H1 (cell line): Measurements from ENCODE around the gene DLG4. TPM values are rescaled to one million over a fixed set of nuclear protein-coding genes. Genes with fewer than 3 reads are reported as not detected.

ENCODE experiments used
- CBX5 ChIP-seq: fragments of 300-800, 300-1000 bp; sonication (generic); IDR thresholded peaks from 2 replicates; pipeline ENCODE4 v1.7.1; 2016; ENCODE audit warnings: antibody characterized with exemption, low read length, low read depth
- CREB1 ChIP-seq: IDR thresholded peaks from 2 replicates; pipeline ENCODE4 v1.6.1; 2012; ENCODE audit warnings: inconsistent platforms
- EP300 ChIP-seq, 2 experiments: IDR thresholded peaks; 1 replicate in 1 of 2; 2 replicates in 1 of 2; pipeline ENCODE4 v1.6.1; 2011 to 2012; ENCODE audit warnings: low read depth in 2 of 2, low read length in 2 of 2, mild to moderate bottlenecking in 2 of 2, borderline replicate concordance in 1 of 2, inconsistent platforms in 1 of 2, moderate library complexity in 1 of 2
- JUND ChIP-seq: IDR thresholded peaks from 2 replicates; pipeline ENCODE4 v1.6.1; 2011; ENCODE audit warnings: mild to moderate bottlenecking, improper control_type of control experiment, low read length
- NANOG ChIP-seq: IDR thresholded peaks from 2 replicates; pipeline ENCODE4 v1.6.1; 2011; ENCODE audit warnings: low read length, low read depth, mild to moderate bottlenecking, inconsistent platforms; ENCODE audit not compliant: insufficient read depth, poor library complexity, severe bottlenecking
- RAD21 ChIP-seq, 2 experiments: IDR thresholded peaks in 1 of 2; conservative IDR thresholded peaks in 1 of 2; 2 replicates each; pipeline ENCODE4 v1.6.1; 2011; ENCODE audit warnings: low read depth in 2 of 2, low read length in 2 of 2, improper control_type of control experiment in 1 of 2, inconsistent platforms in 1 of 2, mild to moderate bottlenecking in 1 of 2, moderate library complexity in 1 of 2
- SP4 ChIP-seq: IDR thresholded peaks from 2 replicates; pipeline ENCODE4 v1.6.1; 2012; ENCODE audit warnings: low read length, inconsistent platforms
- TAF1 ChIP-seq: IDR thresholded peaks from 2 replicates; pipeline ENCODE4 v1.6.1; 2011; ENCODE audit warnings: mild to moderate bottlenecking, low read depth, low read length
- polyA plus RNA-seq, 7 experiments: library from polyadenylated mRNA; depleted of rRNA in 3 of 7; stranded (reverse) in 5 of 7; unstranded in 2 of 7; fragments of >200 nt in 5 of 7; fragments of 200-250 nt in 2 of 7; gene quantifications; 1 replicate in 5 of 7; 2 replicates in 1 of 7; 4 replicates in 1 of 7; pipeline versions ENCODE4 v1.2.1 to v1.2.3, GENCODE V29; 2011 to 2013; ENCODE audit warnings: missing spikeins in 2 of 7, mixed read lengths in 2 of 7
- total RNA-seq: library from RNA; stranded (reverse); fragmentation: NEBNext Ultra II Directional; extraction: Animal tissue kit (Norgen Biotek cat#: 25700); gene quantifications from 2 replicates; pipeline ENCODE4 v1.2.1, GENCODE V29; 2021

Gene DLG4
- total and polyA plus RNA-seq, 2 of the 8 experiments (the other 6 are each of a cell fraction or from before 2014, with no cell fraction given), result 18.9 to 45.9 TPM

DNA sequence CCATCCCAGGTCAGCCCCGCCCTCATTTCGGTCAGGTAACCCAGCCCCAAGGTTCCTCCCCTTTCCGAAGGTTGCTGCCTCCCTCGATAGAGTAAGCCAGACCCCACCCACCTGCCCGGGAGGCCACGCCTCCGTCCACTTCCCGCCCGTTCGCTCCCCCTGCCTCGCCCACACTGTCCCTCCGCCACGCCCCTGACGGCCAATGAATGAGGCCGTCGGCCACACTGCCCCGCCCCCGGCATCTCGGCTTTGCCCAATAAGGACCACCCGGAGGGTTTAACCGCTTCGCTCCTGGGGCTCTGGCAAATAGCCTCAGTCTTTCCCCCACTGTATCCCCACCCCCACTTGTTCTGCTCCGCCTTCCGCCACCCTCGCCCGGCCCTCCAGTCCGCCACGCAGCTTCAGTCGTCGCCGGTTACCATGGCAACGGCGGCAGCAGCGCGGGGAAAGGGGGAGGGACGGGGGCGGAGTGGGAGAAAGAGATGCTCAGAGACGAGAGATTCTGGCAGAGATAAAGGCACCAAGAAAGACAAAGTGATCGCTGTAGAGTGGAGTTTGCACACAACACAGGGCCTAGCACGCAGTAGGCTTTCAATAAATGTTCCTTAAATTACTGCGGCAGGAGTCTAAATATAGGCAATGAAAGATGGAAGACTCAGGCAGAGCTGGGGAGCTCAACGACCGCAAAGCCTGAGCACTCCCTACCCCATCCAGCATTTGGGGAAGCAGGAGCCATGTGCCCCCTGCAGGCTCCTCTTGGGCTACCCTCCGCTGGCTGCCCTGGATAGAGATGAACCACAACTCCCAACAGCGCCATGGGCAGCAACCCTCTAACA, 5.1 kb downstream of the DLG4 start (continued):
- TF ChIP-seq RAD21 (IDR thresholded peaks at IDR 0.05 in 1 of 2, conservative IDR thresholded peaks at IDR 0.05 in 1 of 2; ENCODE audit: low read depth in 2 of 2, low read length in 2 of 2) (peak; percentile 23; a peak in 2 of 4 replicates), JUND (no peak), EP300 (IDR thresholded peaks at IDR 0.05; ENCODE audit: borderline replicate concordance in 1 of 2, low read depth in 2 of 2, low read length in 2 of 2) (peak in 1 of 2 experiments; percentile 7; a peak in 1 of 3 replicates), SP4 (peak; percentile 75; the same call in 1 of the 2 replicates), CREB1 (peak; percentile 59; the same call in 1 of the 2 replicates), NANOG (peak; percentile 67), CBX5 (no peak), TAF1 (no peak)
